DND-41 (cell line): ENCODE data around the gene TAF8.

Experiments used
- CTCF ChIP-seq: IDR thresholded peaks from 2 replicates; pipeline ENCODE4 v1.5.1; 2012; ENCODE audit warnings: borderline replicate concordance, low read length, moderate library complexity, mild to moderate bottlenecking; ENCODE audit not compliant: poor library complexity, severe bottlenecking; ENCODE audit errors: extremely low read depth
- EZH2 ChIP-seq: IDR thresholded peaks from 3 replicates; pipeline ENCODE4 v1.6.1; 2012; ENCODE audit warnings: borderline replicate concordance, low read depth, mild to moderate bottlenecking, moderate library complexity, low read length, inconsistent platforms; ENCODE audit not compliant: severe bottlenecking

- TF ChIP-seq CTCF, result no peak
- TF ChIP-seq EZH2, result no peak
Measured at GRCh38 chr6:42047213-42047590, 3.1 kb upstream of the TAF8 start.
